Measurements from ENCODE around the gene TPRA1.
A peak's percentile ranks its signal among the peaks of the same experiment; 100 is the strongest.

TPRA1 gene

GRCh38 chr3:127555108-127555507 is 35.4 kb downstream of the TPRA1 start:
- DNase-seq: no peak

GRCh38 chr3:127552038-127552437 is 38.5 kb downstream of the TPRA1 start:
- no peak for DNase-seq

GRCh38 chr3:127551178-127551577 is 39.4 kb downstream of the TPRA1 start:
- no peak for DNase-seq

- no peak for DNase-seq
Measured at GRCh38 chr3:127550468-127551157, 39.9 kb downstream of the TPRA1 start.

GRCh38 chr3:127549826-127550467 is 40.6 kb downstream of the TPRA1 start:
- no peak for DNase-seq

- DNase-seq: peak; percentile 59
Measured at GRCh38 chr3:127547761-127548605, 42.5 kb downstream of the TPRA1 start.

- no peak for DNase-seq
Measured at GRCh38 chr3:127546970-127547733, 43.4 kb downstream of the TPRA1 start.

- no peak for DNase-seq
Measured at GRCh38 chr3:127546554-127546953, 44.0 kb downstream of the TPRA1 start.

GRCh38 chr3:127545711-127546457 is 44.6 kb downstream of the TPRA1 start:
- DNase-seq: no peak

GRCh38 chr3:127545216-127545615 is 45.3 kb downstream of the TPRA1 start:
- DNase-seq: no peak

- no peak for DNase-seq
Measured at GRCh38 chr3:127544803-127545201, 45.7 kb downstream of the TPRA1 start.

- peak; percentile 60 for DNase-seq
Measured at GRCh38 chr3:127544192-127544802, 46.2 kb downstream of the TPRA1 start.

GRCh38 chr3:127543441-127543840 is 47.1 kb downstream of the TPRA1 start:
- no peak for DNase-seq

- no peak for DNase-seq
Measured at GRCh38 chr3:127542441-127542952, 48.0 kb downstream of the TPRA1 start.

GRCh38 chr3:127541320-127541719 is 49.2 kb downstream of the TPRA1 start:
- no peak for DNase-seq

- DNase-seq: no peak
Measured at GRCh38 chr3:127539366-127540060, 51.0 kb downstream of the TPRA1 start.

GRCh38 chr3:127538569-127538968 is 52.0 kb downstream of the TPRA1 start:
- no peak for DNase-seq

- DNase-seq: no peak
Measured at GRCh38 chr3:127536830-127537812, 53.4 kb downstream of the TPRA1 start.

Measured in CD4-positive, alpha-beta T cell treated with Interleukin-4 for 4 hours (primary cell).